Measurements from ENCODE around the gene KIAA0586. TPM values are rescaled to one million over a fixed set of nuclear protein-coding genes. Genes with fewer than 3 reads are reported as not detected.

KIAA0586 gene
- total and polyA plus RNA-seq, 8 donors, result 14.2 to 28.7 (median 22.2) TPM

- no peak overlapping the region for H3K27ac ChIP-seq
- H3K27me3 ChIP-seq, result no peaks in the 10 kb centered on the region
- TF ChIP-seq CTCF (IDR thresholded peaks at IDR 0.05), result no peak
- no peak for DNase-seq
- ATAC-seq, result no peak
- intact Hi-C loops (cut with DNase I), result no loop called here
- H3K36me3 ChIP-seq, result no peaks in the 10 kb centered on the region
- H3K4me3 ChIP-seq, result no peak overlapping the region
- no peaks in the 10 kb centered on the region for H3K9me3 ChIP-seq
- H3K4me1 ChIP-seq, result no peaks in the 10 kb centered on the region
These were observed 170.7 kb downstream of the KIAA0586 start for GRCh38 chr14:58598028-58598803.

- Histone ChIP-seq H3K27ac (no peak overlapping the region), H3K4me3 (no peak overlapping the region), H3K36me3 (no peaks in the 10 kb centered on the region), H3K9me3 (no peaks in the 10 kb centered on the region), H3K27me3 (no peaks in the 10 kb centered on the region), H3K4me1 (no peaks in the 10 kb centered on the region)
- intact Hi-C loops (cut with DNase I), result no loop called here
- DNase-seq, result no peak
- TF ChIP-seq CTCF (IDR thresholded peaks at IDR 0.05), result no peak
- ATAC-seq, result no peak
These were observed 171.4 kb downstream of the KIAA0586 start for GRCh38 chr14:58598804-58599525.

- TF ChIP-seq CTCF (IDR thresholded peaks at IDR 0.05), result no peak
- no peaks in the 10 kb centered on the region for H3K36me3 ChIP-seq
- H3K4me3 ChIP-seq, result no peak overlapping the region
- intact Hi-C loops (cut with DNase I), result no loop called here
- ATAC-seq (no peak), DNase-seq (no peak)
- no peaks in the 10 kb centered on the region for H3K9me3 ChIP-seq
- no peaks in the 10 kb centered on the region for H3K4me1 ChIP-seq
- H3K27ac ChIP-seq, result no peak overlapping the region
- H3K27me3 ChIP-seq, result no peaks in the 10 kb centered on the region
These were observed 172.2 kb downstream of the KIAA0586 start for GRCh38 chr14:58599707-58600106.

Other genes starting within 250 kb of the KIAA0586 start
- gene ACTR10, start 227.6 kb upstream of the KIAA0586 start, total RNA-seq, result 10 to 100 TPM; 68.3 to 72.8 TPM
- 100 to 1,000 TPM in 4 of 6 donors, 10 to 100 TPM in 2; 98.7 to 109 (median 101) TPM for gene ACTR10, start 227.6 kb upstream of the KIAA0586 start, polyA plus RNA-seq (ENCODE audit: insufficient read length in 6 of 6)
- 100 to 1,000 TPM; 152 to 238 TPM for gene PSMA3, start 182.9 kb upstream of the KIAA0586 start, total RNA-seq
- 100 to 1,000 TPM; 140 to 167 (median 158) TPM for gene PSMA3, start 182.9 kb upstream of the KIAA0586 start, polyA plus RNA-seq (ENCODE audit: insufficient read length in 6 of 6)
- 10 to 100 TPM; 27.6 to 27.7 TPM for gene ARID4A, start 129.2 kb upstream of the KIAA0586 start, total RNA-seq
- 10 to 100 TPM; 30.0 to 48.6 (median 39.1) TPM for gene ARID4A, start 129.2 kb upstream of the KIAA0586 start, polyA plus RNA-seq (ENCODE audit: insufficient read length in 6 of 6)
- not detected for gene TOMM20L, start 31.8 kb upstream of the KIAA0586 start, total RNA-seq
- gene TOMM20L, start 31.8 kb upstream of the KIAA0586 start, polyA plus RNA-seq (ENCODE audit: insufficient read length in 6 of 6), result 1 to 10 TPM in 5 of 6 donors, under 1 TPM in 1; 0.95 to 2.2 (median 1.6) TPM
- 10 to 100 TPM; 22.5 to 29.8 TPM for gene TIMM9, start 188 bp upstream of the KIAA0586 start, total RNA-seq
- gene TIMM9, start 188 bp upstream of the KIAA0586 start, polyA plus RNA-seq (ENCODE audit: insufficient read length in 6 of 6), result 10 to 100 TPM; 66.5 to 74.0 (median 69.7) TPM
- 10 to 100 TPM in 1 of 2 donors, 1 to 10 TPM in 1; 5.0 to 10.1 TPM for gene DACT1, start 210.2 kb downstream of the KIAA0586 start, total RNA-seq
- gene DACT1, start 210.2 kb downstream of the KIAA0586 start, polyA plus RNA-seq (ENCODE audit: insufficient read length in 6 of 6), result 10 to 100 TPM; 30.2 to 33.4 (median 31.5) TPM

Measured in left lung (tissue), 10 donors.